H9 (cell line): ENCODE results near the gene AXIN2. TPM values are rescaled to one million over a fixed set of nuclear protein-coding genes. Genes with fewer than 3 reads are reported as not detected.

Source experiments
- DNase-seq: peaks from one replicate; pipeline ENCODE4 v3.0.0-alpha.2; 2017
- H2AFZ ChIP-seq: one replicate; pipeline ENCODE4 v1.6.1; 2013; ENCODE audit warnings: mild to moderate bottlenecking, low read length, control low read depth, moderate library complexity
- H2AK5ac ChIP-seq: 2 replicates; pipeline ENCODE4 v1.6.1; 2013; ENCODE audit warnings: low read length, control low read depth, mixed read lengths; ENCODE audit not compliant: insufficient read length
- H2BK120ac ChIP-seq: one replicate; pipeline ENCODE4 v1.6.1; 2013; ENCODE audit warnings: low read depth, mild to moderate bottlenecking, low read length, control low read depth, inconsistent platforms; ENCODE audit not compliant: poor library complexity, severe bottlenecking
- H2BK12ac ChIP-seq: 2 replicates; pipeline ENCODE4 v1.6.1; 2013; ENCODE audit warnings: low read length, control low read depth, mixed read lengths, low read depth; ENCODE audit not compliant: insufficient read length
- H2BK15ac ChIP-seq: 2 replicates; pipeline ENCODE4 v1.6.1; 2013; ENCODE audit warnings: low read depth, low read length, control low read depth
- H2BK20ac ChIP-seq: one replicate; pipeline ENCODE4 v1.6.1; 2013; ENCODE audit warnings: low read depth, mild to moderate bottlenecking, low read length, control low read depth, inconsistent platforms; ENCODE audit not compliant: poor library complexity, severe bottlenecking
- H2BK5ac ChIP-seq: 2 replicates; pipeline ENCODE4 v1.6.1; 2013; ENCODE audit warnings: low read length, control low read depth, mixed read lengths; ENCODE audit not compliant: insufficient read length
- H3K14ac ChIP-seq: 2 replicates; pipeline ENCODE4 v1.6.1; 2013; ENCODE audit warnings: low read length, control low read depth; ENCODE audit not compliant: insufficient read depth
- H3K18ac ChIP-seq: 2 replicates; pipeline ENCODE4 v1.6.1; 2013; ENCODE audit warnings: low read depth, mild to moderate bottlenecking, mixed read lengths, low read length, control low read depth; ENCODE audit not compliant: insufficient read length
- H3K23ac ChIP-seq: 2 replicates; pipeline ENCODE4 v1.6.1; 2013; ENCODE audit warnings: low read length, control low read depth, mixed read lengths, low read depth; ENCODE audit not compliant: insufficient read length
- H3K23me2 ChIP-seq: 2 replicates; pipeline ENCODE4 v1.6.1; 2013; ENCODE audit warnings: low read depth, mild to moderate bottlenecking, mixed read lengths, low read length, control low read depth; ENCODE audit not compliant: insufficient read length, poor library complexity, severe bottlenecking
- H3K27ac ChIP-seq: 2 replicates; pipeline ENCODE4 v1.5.1; 2013; ENCODE audit warnings: low read length, control low read depth, mixed read lengths, low read depth; ENCODE audit not compliant: insufficient read length
- H3K27me3 ChIP-seq: 2 replicates; pipeline ENCODE4 v1.6.1; 2013; ENCODE audit warnings: low read length, control low read depth, inconsistent platforms; ENCODE audit not compliant: insufficient read depth
- H3K4ac ChIP-seq: 2 replicates; pipeline ENCODE4 v1.6.1; 2013; ENCODE audit warnings: low read depth, mild to moderate bottlenecking, control low read depth, inconsistent platforms, low read length, moderate library complexity
- H3K4me1 ChIP-seq: 2 replicates; pipeline ENCODE4 v1.6.1; 2013; ENCODE audit warnings: low read length, control low read depth, inconsistent platforms; ENCODE audit not compliant: insufficient read depth
- H3K4me2 ChIP-seq: 2 replicates; pipeline ENCODE4 v1.6.1; 2013; ENCODE audit warnings: low read length, control low read depth, mixed read lengths; ENCODE audit not compliant: insufficient read length, insufficient read depth
- H3K56ac ChIP-seq: 2 replicates; pipeline ENCODE4 v1.6.1; 2013; ENCODE audit warnings: low read depth, mild to moderate bottlenecking, mixed read lengths, low read length, control low read depth; ENCODE audit not compliant: insufficient read length
- H3K79me1 ChIP-seq: 2 replicates; pipeline ENCODE4 v1.6.1; 2013; ENCODE audit warnings: low read depth, mild to moderate bottlenecking, moderate library complexity, low read length, control low read depth, inconsistent platforms; ENCODE audit not compliant: insufficient read depth, poor library complexity, severe bottlenecking
- H3K79me2 ChIP-seq: 2 replicates; pipeline ENCODE4 v1.6.1; 2013; ENCODE audit warnings: low read length, control low read depth, inconsistent platforms; ENCODE audit not compliant: insufficient read depth
- H3K9ac ChIP-seq: 2 replicates; pipeline ENCODE4 v1.6.1; 2013; ENCODE audit warnings: low read length, control low read depth, mixed read lengths; ENCODE audit not compliant: insufficient read length; ENCODE audit errors: extremely low read depth
- H3K9me3 ChIP-seq: one replicate; pipeline ENCODE4 v1.6.1; 2013; ENCODE audit warnings: low read depth, low read length, inconsistent platforms; ENCODE audit not compliant: control insufficient read depth
- H3T11ph ChIP-seq: one replicate; pipeline ENCODE4 v1.6.1; 2013; ENCODE audit warnings: mild to moderate bottlenecking, low read length, control low read depth, inconsistent platforms
- H4K20me1 ChIP-seq: one replicate; pipeline ENCODE4 v1.6.1; 2013; ENCODE audit not compliant: control insufficient read depth, insufficient read length, insufficient read depth
- H4K5ac ChIP-seq: 2 replicates; pipeline ENCODE4 v1.6.1; 2013; ENCODE audit warnings: low read depth, mild to moderate bottlenecking, mixed read lengths, low read length, control low read depth; ENCODE audit not compliant: insufficient read length
- H4K8ac ChIP-seq: replicated peaks from 2 replicates; pipeline ENCODE4 v1.6.1; 2013; ENCODE audit warnings: low read length, control low read depth, mixed read lengths, low read depth; ENCODE audit not compliant: insufficient read length
- H4K91ac ChIP-seq: 2 replicates; pipeline ENCODE4 v1.6.1; 2013; ENCODE audit warnings: low read depth, mild to moderate bottlenecking, moderate library complexity, mixed read lengths, low read length, control low read depth; ENCODE audit not compliant: insufficient read length
- H3K27ac Mint-ChIP-seq, 3 experiments: 2 replicates in 2 of 3; 3 replicates in 1 of 3; pipeline ENCODE4 v1.8.0; 2020 to 2021; ENCODE audit warnings: mixed read lengths in 3 of 3, mild to moderate bottlenecking in 1 of 3, moderate library complexity in 1 of 3
- H3K27me3 Mint-ChIP-seq: 2 replicates; pipeline ENCODE4 v1.8.0; 2021; ENCODE audit warnings: low read depth, mild to moderate bottlenecking, moderate library complexity, mixed read lengths
- H3K36me3 Mint-ChIP-seq, 3 experiments: 2 replicates in 2 of 3; 3 replicates in 1 of 3; pipeline ENCODE4 v1.8.0; 2020 to 2021; ENCODE audit warnings: low read depth in 3 of 3, mixed read lengths in 3 of 3; ENCODE audit not compliant: insufficient read depth in 1 of 3
- H3K4me1 Mint-ChIP-seq, 2 experiments: 2 replicates each; pipeline ENCODE4 v1.8.0; 2020; ENCODE audit warnings: mixed read lengths in 2 of 2
- H3K4me3 Mint-ChIP-seq, 2 experiments: 2 replicates in 1 of 2; 3 replicates in 1 of 2; pipeline ENCODE4 v1.8.0; 2020 to 2021; ENCODE audit warnings: mild to moderate bottlenecking in 2 of 2, mixed read lengths in 2 of 2, moderate library complexity in 1 of 2
- H3K9me3 Mint-ChIP-seq, 2 experiments: 2 replicates in 1 of 2; 3 replicates in 1 of 2; pipeline ENCODE4 v1.8.0; 2020; ENCODE audit warnings: mild to moderate bottlenecking in 2 of 2, mixed read lengths in 2 of 2, moderate library complexity in 1 of 2
- CTCF ChIP-seq: fragments of 200-600 bp; sonication (generic); conservative IDR thresholded peaks from 3 replicates; pipeline ENCODE4 v1.8.0; 2021; ENCODE audit warnings: antibody characterized with exemption, mild to moderate bottlenecking
- WGBS: extraction: QIAGEN DNeasy Blood & Tissue Kit; methylation state at CpG from one replicate; pipeline ENCODE4 v1.1.7; 2013; ENCODE audit warnings: missing lambda C conversion rate, low lambda C conversion rate, mixed read lengths; ENCODE audit not compliant: insufficient read length; ENCODE audit errors: extremely low coverage; 5-methylcytosine and 5-hydroxymethylcytosine counted together
- total RNA-seq: library from RNA; stranded (reverse); gene quantifications from 2 replicates; pipeline ENCODE4 v1.2.1, GENCODE V29; 2021

AXIN2 gene
- total RNA-seq, 1 experiment from 2014 or later: 35.0 TPM

DNA sequence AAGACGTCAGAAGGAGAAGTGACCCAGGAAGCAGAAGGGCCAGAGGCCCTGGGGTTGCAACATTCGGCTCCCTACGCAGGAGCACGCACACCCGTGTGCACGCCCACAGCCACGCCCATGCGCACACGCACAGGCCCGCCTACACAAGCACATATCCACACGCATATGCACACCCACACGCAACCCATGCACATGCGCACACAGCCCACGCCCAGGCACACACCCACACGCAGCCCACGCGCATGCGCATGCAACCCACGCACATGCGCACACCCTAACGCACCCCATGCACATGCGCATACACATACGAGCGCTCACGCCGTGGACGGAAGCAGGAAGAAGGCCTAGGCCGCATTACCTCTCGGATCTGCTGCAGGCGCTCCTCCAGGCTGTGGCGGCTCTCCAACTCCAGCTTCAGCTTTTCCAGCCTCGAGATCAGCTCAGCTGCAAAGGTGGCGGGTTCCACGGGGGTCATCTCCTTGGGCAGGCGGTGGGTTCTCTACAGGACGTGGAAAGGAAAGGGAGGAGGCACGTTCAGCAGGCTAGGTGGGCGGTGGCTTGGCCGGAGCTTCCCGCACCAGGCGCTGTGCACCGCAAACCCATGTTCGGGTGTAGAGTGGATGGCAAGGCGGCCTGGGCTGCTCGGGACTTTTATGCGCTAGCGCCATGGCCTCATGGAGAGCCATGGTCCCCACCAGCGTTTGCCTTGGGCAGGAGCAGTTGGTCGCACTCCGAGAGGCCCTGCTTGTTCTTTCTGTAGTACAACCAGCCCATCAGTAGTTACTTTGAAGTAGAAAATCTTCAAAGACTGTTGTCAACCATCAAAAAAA is 23.4 kb downstream of the AXIN2 start:
- Mint-ChIP-seq H3K27me3 (no peaks in the 10 kb centered on the region), H3K36me3 (peaks cover 41 to 91% (median 77%) of the 10 kb centered on the region in 3 experiments)

More for the DNA sequence above, 23.4 kb downstream of the AXIN2 start:
- no peak overlapping the region for H2AFZ ChIP-seq
- no peak for DNase-seq
- H3K27me3 ChIP-seq: no peaks in the 10 kb centered on the region
- H3K14ac ChIP-seq: no peak overlapping the region
- TF ChIP-seq CTCF: no peak
- no peak overlapping the region for H3K9ac ChIP-seq
- Mint-ChIP-seq H3K4me3 (peak overlapping the region in 1 of 2 experiments; percentile 29; a peak in 1 of 5 replicates), H3K27ac (no peak overlapping the region; a peak in 2 of 7 replicates), H3K4me1 (peaks cover 37 to 42% of the 10 kb centered on the region in 2 experiments), H3K9me3 (no peaks in the 10 kb centered on the region; a peak in 1 of 5 replicates)
- H3K4me2 ChIP-seq: no peak overlapping the region
- WGBS: no CpG with 5 or more reads among the region's 50 CpGs
- peaks cover 14% of the 10 kb centered on the region; the same call in 1 of the 2 replicates for H3K4me1 ChIP-seq
- no peak overlapping the region for H2AK5ac ChIP-seq
- no peak overlapping the region for H4K8ac ChIP-seq
- H2BK15ac ChIP-seq: no peak overlapping the region
- H2BK120ac ChIP-seq: no peak overlapping the region
- no peak overlapping the region for H2BK20ac ChIP-seq
- H2BK5ac ChIP-seq: no peak overlapping the region
- H4K91ac ChIP-seq: no peak overlapping the region
- H3K27ac ChIP-seq: no peak overlapping the region
- peaks cover 3% of the 10 kb centered on the region; the same call in 1 of the 2 replicates for H3K79me2 ChIP-seq
- H3K9me3 ChIP-seq: no peaks in the 10 kb centered on the region
- H4K5ac ChIP-seq: no peak overlapping the region
- no peaks in the 10 kb centered on the region for H4K20me1 ChIP-seq
- no peak overlapping the region for H3K23ac ChIP-seq
- no peak overlapping the region for H3K4ac ChIP-seq
- H2BK12ac ChIP-seq: no peak overlapping the region
- H3K79me1 ChIP-seq: no peaks in the 10 kb centered on the region
- H3K18ac ChIP-seq: no peak overlapping the region
- H3K23me2 ChIP-seq: no peaks in the 10 kb centered on the region
- no peak overlapping the region for H3T11ph ChIP-seq
- H3K56ac ChIP-seq: no peak overlapping the region
